Naive B cell (primary cell): ENCODE results near the gene POTEF. TPM values are rescaled to one million over a fixed set of nuclear protein-coding genes. Genes with fewer than 3 reads are reported as not detected.
"Not testable (repeated sequence)": the region's sequence is repeated elsewhere in the genome, so short reads cannot be mapped to it uniquely, and the experiment has no call there.

Source experiments
- ATAC-seq, 2 donors: fragments of 150-1000 bp; cut with Tn5 transposase; 2 replicates each; pipeline ENCODE4 v1.10.0; 2021; ENCODE audit warnings: low read depth in 2 of 2, mild to moderate bottlenecking in 2 of 2, moderate library complexity in 2 of 2
- DNase-seq: peaks from one replicate; pipeline ENCODE4 v3.0.0; 2022
- H3K27ac Mint-ChIP-seq, 6 donors: one replicate each; pipeline ENCODE4 v1.8.0; 2020 to 2022; ENCODE audit warnings: mild to moderate bottlenecking in 6 of 6, mixed read lengths in 6 of 6, moderate library complexity in 5 of 6, inconsistent platforms in 2 of 6
- H3K27me3 Mint-ChIP-seq, 3 donors: one replicate each; pipeline ENCODE4 v1.8.0; 2021 to 2022; ENCODE audit warnings: mixed read lengths in 3 of 3, mild to moderate bottlenecking in 1 of 3
- H3K36me3 Mint-ChIP-seq, 2 donors: one replicate each; pipeline ENCODE4 v1.8.0; 2020 to 2022; ENCODE audit warnings: mixed read lengths in 2 of 2, inconsistent platforms in 1 of 2, mild to moderate bottlenecking in 1 of 2
- H3K4me1 Mint-ChIP-seq, 3 donors: one replicate each; pipeline ENCODE4 v1.8.0; 2020 to 2022; ENCODE audit warnings: mixed read lengths in 3 of 3, inconsistent platforms in 1 of 3, mild to moderate bottlenecking in 1 of 3, moderate library complexity in 1 of 3
- H3K4me3 Mint-ChIP-seq, 8 donors: one replicate each; pipeline ENCODE4 v1.8.0; 2020 to 2022; ENCODE audit warnings: mild to moderate bottlenecking in 8 of 8, mixed read lengths in 8 of 8, moderate library complexity in 8 of 8, inconsistent platforms in 2 of 8
- H3K9me3 Mint-ChIP-seq, 7 donors: one replicate each; pipeline ENCODE4 v1.8.0; 2020 to 2022; ENCODE audit warnings: mixed read lengths in 7 of 7, mild to moderate bottlenecking in 5 of 7, inconsistent platforms in 2 of 7, moderate library complexity in 1 of 7
- polyA plus RNA-seq, 6 donors: library from polyadenylated mRNA; unstranded; fragments of 300-500 nt; fragmentation: Illumina TruSeq; gene quantifications; one replicate each; pipeline ENCODE4 v1.2.3, GENCODE V29; 2021; ENCODE audit warnings: low read depth in 6 of 6

POTEF gene
- polyA plus RNA-seq, 6 donors from 2014 or later = not detected

- Mint-ChIP-seq H3K4me3 (peak within 1 kb of the TSS; percentile 80 to 87 (median 84)), H3K4me1 (peaks cover 4 to 14% (median 12%) of the 10 kb centered on the region in 3 donors), H3K27ac (peak within 1 kb of the TSS in 4 of 6 donors; percentile 1 to 85 (median 66)), H3K27me3 (peaks cover 6 to 31% (median 22%) of the 10 kb centered on the region in 3 donors)
- ATAC-seq (peak; percentile 90 to 92), DNase-seq (peak; percentile 60)
- not testable (repeated sequence) for H3K9me3 Mint-ChIP-seq, H3K36me3 Mint-ChIP-seq
Measured at GRCh38 chr2:130145006-130145414, 16.0 kb upstream of the POTEF start, which contains the start of gene CCDC74B. Gene CCDC74B, minus strand, starts transcription at chr2:130145112. Its CDS starts 116 bp downstream, at chr2:130144996.

- Mint-ChIP-seq H3K27me3 (peaks cover 6 to 31% (median 22%) of the 10 kb centered on the region in 3 donors), H3K27ac (peak overlapping the region in 1 of 6 donors; percentile 74), H3K4me3 (peak overlapping the region; percentile 64 to 86 (median 76)), H3K4me1 (peaks cover 4 to 14% (median 12%) of the 10 kb centered on the region in 3 donors)
- not testable (repeated sequence) for DNase-seq, H3K9me3 Mint-ChIP-seq, H3K36me3 Mint-ChIP-seq, ATAC-seq
Measured at GRCh38 chr2:130143266-130144039, 14.4 kb upstream of the POTEF start.

GRCh38 chr2:130142396-130143265 lies 13.6 kb upstream of the POTEF start:
- H3K9me3 Mint-ChIP-seq, ATAC-seq, DNase-seq, H3K36me3 Mint-ChIP-seq, H3K27ac Mint-ChIP-seq: not testable (repeated sequence)
- H3K4me3 Mint-ChIP-seq = peak overlapping the region in 6 of 8 donors; percentile 9 to 81 (median 65)
- peaks cover 6 to 31% (median 22%) of the 10 kb centered on the region in 3 donors for H3K27me3 Mint-ChIP-seq
- H3K4me1 Mint-ChIP-seq = peaks cover 4 to 14% (median 12%) of the 10 kb centered on the region in 3 donors

GRCh38 chr2:130141645-130142370 lies 12.8 kb upstream of the POTEF start:
- not testable (repeated sequence) for ATAC-seq, H3K9me3 Mint-ChIP-seq, H3K27ac Mint-ChIP-seq, H3K36me3 Mint-ChIP-seq, H3K4me3 Mint-ChIP-seq, DNase-seq
- Mint-ChIP-seq H3K4me1 (peaks cover 4 to 14% (median 12%) of the 10 kb centered on the region in 3 donors), H3K27me3 (peaks cover 6 to 31% (median 22%) of the 10 kb centered on the region in 3 donors)

- not testable (repeated sequence) for ATAC-seq, H3K27ac Mint-ChIP-seq, H3K9me3 Mint-ChIP-seq, DNase-seq, H3K36me3 Mint-ChIP-seq, H3K4me3 Mint-ChIP-seq
- Mint-ChIP-seq H3K27me3 (peaks cover 2 to 25% (median 15%) of the 10 kb centered on the region in 3 donors), H3K4me1 (peaks cover 4 to 14% (median 12%) of the 10 kb centered on the region in 3 donors)
Measured at GRCh38 chr2:130141002-130141401, 12.0 kb upstream of the POTEF start.

- not testable (repeated sequence) for H3K9me3 Mint-ChIP-seq, DNase-seq, ATAC-seq, H3K27ac Mint-ChIP-seq, H3K36me3 Mint-ChIP-seq, H3K4me3 Mint-ChIP-seq
- Mint-ChIP-seq H3K27me3 (peaks cover 0 to 22% (median 12%) of the 10 kb centered on the region in 3 donors), H3K4me1 (peaks cover 4 to 14% (median 12%) of the 10 kb centered on the region in 3 donors)
Measured at GRCh38 chr2:130140516-130140915, 11.5 kb upstream of the POTEF start.

GRCh38 chr2:130139331-130140280 lies 10.6 kb upstream of the POTEF start:
- H3K36me3 Mint-ChIP-seq, H3K9me3 Mint-ChIP-seq, DNase-seq, H3K4me3 Mint-ChIP-seq, ATAC-seq, H3K27ac Mint-ChIP-seq: not testable (repeated sequence)
- peaks cover 4 to 12% (median 11%) of the 10 kb centered on the region in 3 donors for H3K4me1 Mint-ChIP-seq
- peaks cover 0 to 17% (median 12%) of the 10 kb centered on the region in 3 donors for H3K27me3 Mint-ChIP-seq

GRCh38 chr2:130138841-130139251 lies 9.8 kb upstream of the POTEF start:
- peaks cover 0 to 12% (median 11%) of the 10 kb centered on the region in 3 donors for H3K27me3 Mint-ChIP-seq
- not testable (repeated sequence) for H3K4me1 Mint-ChIP-seq, H3K9me3 Mint-ChIP-seq, H3K36me3 Mint-ChIP-seq, ATAC-seq, H3K27ac Mint-ChIP-seq, DNase-seq, H3K4me3 Mint-ChIP-seq

GRCh38 chr2:130138326-130138725 lies 9.3 kb upstream of the POTEF start:
- not testable (repeated sequence) for H3K27me3 Mint-ChIP-seq, DNase-seq, H3K4me1 Mint-ChIP-seq, H3K27ac Mint-ChIP-seq, ATAC-seq, H3K36me3 Mint-ChIP-seq, H3K9me3 Mint-ChIP-seq, H3K4me3 Mint-ChIP-seq

GRCh38 chr2:130137118-130137517 lies 8.1 kb upstream of the POTEF start:
- not testable (repeated sequence) for H3K4me3 Mint-ChIP-seq, H3K4me1 Mint-ChIP-seq, H3K27ac Mint-ChIP-seq, DNase-seq, H3K36me3 Mint-ChIP-seq, H3K9me3 Mint-ChIP-seq, ATAC-seq, H3K27me3 Mint-ChIP-seq

GRCh38 chr2:130136546-130136945 lies 7.5 kb upstream of the POTEF start:
- ATAC-seq, H3K36me3 Mint-ChIP-seq, H3K27me3 Mint-ChIP-seq, DNase-seq, H3K27ac Mint-ChIP-seq, H3K9me3 Mint-ChIP-seq, H3K4me1 Mint-ChIP-seq, H3K4me3 Mint-ChIP-seq: not testable (repeated sequence)
